NB4 (cell line): ENCODE measurements around the gene EDN2.

ENCODE experiments used
- CTCF ChIP-seq: IDR thresholded peaks from one replicate; pipeline ENCODE4 v1.5.1; 2012; ENCODE audit warnings: low read depth, low read length
- MYC ChIP-seq: IDR thresholded peaks from 2 replicates; pipeline ENCODE4 v1.6.1; 2011; ENCODE audit warnings: low read depth, low read length
- POLR2A ChIP-seq: IDR thresholded peaks from 2 replicates; pipeline ENCODE4 v1.6.1; 2011; ENCODE audit warnings: mild to moderate bottlenecking; ENCODE audit not compliant: insufficient read length; ENCODE audit errors: extremely low read depth

GRCh38 chr1:41526956-41527561, 42.6 kb upstream of the EDN2 start:
- TF ChIP-seq POLR2A (no peak), CTCF (no peak), MYC (no peak)
